GM18909 (cell line): ENCODE results near the gene ADRA1B.

Experiments used
- ATAC-seq: cut with Tn5 transposase; IDR thresholded peaks from one replicate; pipeline ENCODE4 v1.9.1; 2021; ENCODE audit warnings: mild to moderate bottlenecking; ENCODE audit not compliant: unreplicated experiment, poor library complexity

Gene ADRA1B

DNA sequence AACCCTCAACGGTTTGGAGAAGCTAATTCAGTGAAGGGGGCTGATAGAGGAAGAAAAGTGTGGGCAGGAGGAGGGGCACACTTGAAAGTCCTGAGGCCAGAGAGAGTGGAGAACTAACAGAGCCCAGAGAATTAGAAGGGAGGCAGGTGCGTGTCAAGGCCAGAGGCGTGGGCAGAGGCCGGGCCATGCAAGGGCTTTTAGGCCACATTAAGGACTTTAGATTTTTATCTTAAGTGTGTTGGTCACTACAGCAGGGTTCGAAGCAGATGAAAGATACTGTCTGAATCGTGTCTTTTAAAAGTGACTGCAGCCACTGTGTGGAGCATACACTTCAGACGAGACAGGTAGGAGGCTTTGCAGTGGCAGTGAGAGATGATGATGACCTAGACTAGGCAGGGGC is 6.7 kb downstream of the ADRA1B start:
- no peak for ATAC-seq

DNA sequence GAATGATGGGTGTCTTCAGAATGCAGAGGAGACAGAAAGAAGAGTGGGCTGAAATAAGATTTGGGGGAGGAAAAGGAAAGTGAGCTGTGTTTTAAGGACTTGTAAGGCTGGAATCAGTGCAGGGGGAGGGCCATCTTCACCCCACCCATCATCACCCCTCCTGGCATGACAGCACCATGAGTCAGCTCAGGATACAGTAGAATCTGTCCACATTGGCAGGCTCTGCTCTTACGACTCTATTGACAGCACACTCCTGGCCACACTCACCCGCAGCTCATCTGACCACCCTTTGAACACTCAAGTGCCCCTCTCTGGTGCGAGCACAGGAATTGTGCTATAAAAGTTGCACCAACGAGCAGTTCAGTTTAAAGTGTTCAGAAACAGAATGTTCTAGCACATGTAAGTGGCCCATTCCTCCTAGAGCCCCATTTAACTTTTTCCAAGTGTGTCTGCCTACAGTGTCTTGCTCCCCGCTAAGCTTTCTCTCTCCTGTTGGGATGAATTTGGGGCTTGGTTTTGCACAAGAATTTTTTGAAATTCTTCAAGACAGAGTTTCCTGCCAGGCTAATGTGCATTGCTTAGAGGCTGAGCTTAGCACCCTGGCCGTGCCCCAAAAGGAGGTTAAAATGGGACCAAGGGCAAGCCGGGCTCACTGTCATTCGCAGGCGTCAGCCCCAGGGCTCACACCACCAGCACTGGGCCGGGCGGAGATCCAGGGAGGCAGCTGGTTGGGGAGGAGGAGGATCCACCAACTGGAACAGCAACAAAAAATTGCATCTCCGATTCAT is 12.0 kb downstream of the ADRA1B start:
- no peak for ATAC-seq

DNA sequence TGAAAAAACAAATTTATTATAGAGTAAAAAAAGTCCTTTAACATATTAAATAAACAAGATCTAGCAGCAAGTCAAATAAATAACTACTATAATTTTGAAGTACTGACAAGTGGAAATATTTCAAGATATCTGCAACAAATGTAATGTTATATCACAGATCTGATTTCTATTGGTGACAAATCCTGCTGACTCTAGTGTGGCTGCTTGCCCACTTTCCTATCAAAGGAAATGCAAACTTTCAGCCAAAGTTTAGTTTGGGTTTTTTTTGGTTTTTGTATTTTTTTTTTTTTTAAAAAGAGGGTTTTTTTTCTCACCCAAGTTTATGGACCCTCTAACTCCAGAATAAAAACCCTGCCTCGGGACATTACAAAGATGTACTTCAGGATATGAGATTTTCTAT is 12.9 kb downstream of the ADRA1B start:
- no peak for ATAC-seq

DNA sequence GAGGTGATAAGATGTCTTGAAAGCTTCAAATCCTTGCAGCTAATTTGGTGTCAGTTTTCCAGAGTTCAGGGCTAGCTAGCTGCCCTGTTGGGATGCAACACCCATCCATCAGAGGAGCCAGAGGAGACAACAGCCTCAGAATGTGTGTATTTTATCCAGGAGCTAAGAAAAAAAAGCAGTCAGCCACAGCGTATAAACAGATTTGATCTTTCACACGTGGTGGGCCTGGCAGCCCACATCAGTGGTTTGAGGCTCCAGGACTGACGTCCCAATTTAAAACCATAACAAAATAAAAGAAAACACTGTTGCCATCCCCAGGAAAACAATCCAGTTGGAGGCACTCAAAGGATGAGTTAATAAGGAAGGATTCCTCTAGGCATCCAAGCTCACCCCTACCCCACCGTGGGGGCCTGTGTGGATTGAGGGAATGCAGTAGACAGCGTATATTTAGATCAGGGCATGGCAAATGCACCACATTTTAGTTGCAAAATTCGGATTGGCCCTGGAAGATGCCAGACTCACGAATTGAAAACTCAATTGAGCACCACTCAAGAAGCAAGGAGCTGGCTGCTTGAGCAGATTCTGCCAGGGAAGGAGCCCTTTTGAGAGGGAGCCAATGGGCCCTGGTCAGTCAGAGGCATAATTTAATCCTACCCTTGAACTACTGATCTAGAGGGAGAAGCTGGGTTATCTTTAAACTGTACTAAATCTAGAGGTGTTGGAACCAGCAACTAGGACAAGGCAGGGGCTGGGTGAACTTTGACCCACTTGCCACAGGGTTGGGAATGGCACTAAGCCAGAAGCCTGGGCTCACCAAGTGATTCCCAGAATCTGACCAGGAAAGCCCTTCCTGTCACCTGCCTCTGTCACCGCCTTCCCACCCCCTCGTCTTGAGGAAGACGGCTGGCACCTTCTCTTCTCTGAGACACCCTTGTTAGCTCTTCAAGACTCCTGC is 17.5 kb downstream of the ADRA1B start:
- no peak for ATAC-seq

DNA sequence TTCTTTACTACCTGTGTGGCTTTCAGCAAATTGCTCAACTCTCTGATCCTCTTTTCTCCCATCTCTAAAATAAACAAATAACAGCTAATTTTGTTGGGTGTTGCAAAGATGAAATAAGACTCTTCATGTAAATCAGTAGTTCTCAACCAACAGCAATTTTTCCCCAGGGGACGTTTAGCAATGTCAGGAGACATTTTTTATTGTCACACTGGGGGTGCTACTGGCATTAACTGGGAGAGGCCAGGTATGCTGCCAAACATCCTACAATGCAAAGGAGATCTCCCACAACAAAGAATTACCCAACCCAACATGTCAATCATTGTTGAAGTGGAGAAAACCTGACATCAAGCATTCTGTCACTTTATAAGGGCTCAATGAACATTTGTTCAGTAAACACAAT is 19.7 kb downstream of the ADRA1B start:
- no peak for ATAC-seq

DNA sequence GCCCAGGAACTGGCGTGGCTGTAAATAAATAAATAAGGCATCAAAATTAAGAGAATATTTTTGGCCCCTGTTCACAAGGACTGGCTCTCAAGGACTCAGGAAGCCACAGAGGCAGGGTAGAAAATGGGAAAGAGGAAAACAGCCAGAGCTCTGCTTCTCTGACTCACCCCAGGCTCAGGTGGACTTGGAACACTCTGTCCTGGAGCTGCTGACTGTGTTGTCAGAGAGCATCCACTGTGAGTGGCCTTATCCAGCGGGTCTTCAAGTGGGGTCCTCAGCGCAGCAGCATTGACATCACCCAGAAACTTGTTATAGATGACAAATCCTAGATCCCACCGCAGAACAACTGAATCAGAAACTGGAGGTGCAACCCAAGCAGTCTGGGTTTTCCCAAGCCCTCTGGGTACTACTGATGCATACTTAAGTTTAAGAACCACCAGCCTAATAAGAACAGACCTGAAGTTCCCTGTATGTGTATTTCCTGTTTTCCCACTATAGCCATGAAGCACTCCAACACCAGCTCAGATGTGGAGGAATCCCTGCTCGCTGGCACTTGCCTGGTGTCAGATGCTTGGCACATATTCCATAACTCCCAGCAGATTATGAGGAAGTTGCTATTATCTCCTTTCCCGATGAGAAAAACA is 20.5 kb downstream of the ADRA1B start:
- no peak for ATAC-seq

DNA sequence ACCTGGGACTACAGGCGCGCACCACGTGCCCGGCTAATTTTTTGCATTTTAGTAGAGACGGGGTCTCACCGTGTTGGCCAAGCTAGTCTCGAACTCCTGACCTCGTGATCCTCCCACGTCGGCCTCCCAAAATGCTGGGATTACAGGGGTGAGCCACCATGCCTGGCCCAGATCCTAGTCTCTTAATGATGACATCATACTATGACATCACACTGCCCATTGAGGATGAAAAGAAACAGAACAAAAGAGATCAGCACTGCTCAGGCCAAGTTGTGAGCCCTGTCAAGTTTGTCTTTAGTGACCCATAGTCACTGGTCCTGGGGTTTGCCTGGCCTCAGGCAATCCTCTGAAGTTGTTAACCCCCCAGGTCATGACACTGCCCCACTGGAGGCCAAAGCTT is 21.3 kb downstream of the ADRA1B start:
- ATAC-seq = no peak

DNA sequence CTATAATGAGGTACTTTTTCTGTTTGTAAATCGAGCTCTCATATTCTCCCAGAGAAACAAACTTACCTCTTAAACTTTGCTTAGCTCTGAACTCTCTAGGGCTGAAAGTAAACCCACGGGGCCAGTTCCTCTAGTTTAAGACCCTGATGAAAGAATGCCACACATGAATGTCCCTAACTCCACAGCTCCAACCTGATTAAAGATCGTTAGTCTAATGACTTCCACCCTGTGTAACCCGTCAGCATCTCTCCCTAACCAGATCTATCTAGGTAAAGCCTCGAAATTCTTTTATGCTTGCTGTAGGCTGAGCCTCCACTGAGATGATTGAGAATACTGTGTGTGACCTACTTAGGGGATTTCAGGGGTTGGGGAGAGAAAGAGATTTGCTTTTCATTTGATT is 27.0 kb downstream of the ADRA1B start:
- no peak for ATAC-seq

DNA sequence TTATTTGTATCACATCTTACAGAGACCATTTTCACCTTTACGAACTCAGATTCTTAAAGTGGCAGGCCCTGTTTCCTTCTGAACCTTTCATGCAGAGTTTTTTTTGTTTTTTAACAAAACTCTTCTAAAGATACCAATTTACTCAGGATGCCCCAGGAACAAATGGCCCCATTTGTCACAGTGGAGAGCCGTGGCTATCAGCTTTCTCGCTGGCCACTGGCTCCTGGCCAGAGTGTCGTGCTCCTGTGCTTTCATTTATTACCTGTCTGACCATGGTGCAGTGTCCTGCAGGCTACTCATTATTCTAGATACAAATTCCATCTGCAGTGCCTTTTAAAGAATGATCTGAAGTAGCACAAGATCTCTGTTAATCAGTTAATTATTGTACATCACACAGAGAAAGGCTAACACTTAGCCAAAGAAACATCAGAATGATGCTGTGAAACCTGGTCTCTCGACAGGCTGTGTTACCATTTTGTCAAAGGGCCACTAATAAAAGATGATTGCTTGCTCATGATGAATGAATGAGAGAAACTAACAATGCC is 27.8 kb downstream of the ADRA1B start:
- ATAC-seq = no peak

DNA sequence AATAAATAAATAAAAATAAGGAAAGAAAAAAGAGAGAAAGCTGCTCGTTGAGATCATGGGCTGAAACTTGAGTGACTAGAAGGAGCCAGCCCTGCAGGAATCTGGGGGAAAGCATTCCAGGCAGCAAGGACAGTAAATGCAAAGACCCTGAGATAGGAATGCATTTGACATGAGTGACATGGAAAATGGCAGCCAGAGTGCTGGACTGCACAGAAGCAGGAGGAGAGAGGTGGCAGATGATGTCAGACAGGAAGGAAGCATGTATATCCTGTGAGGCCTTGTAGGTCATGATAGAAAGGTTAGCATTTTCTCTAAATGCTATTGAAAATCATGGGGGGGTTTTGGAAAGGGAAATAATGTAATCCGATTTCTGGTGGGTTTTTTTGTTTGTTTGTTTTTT is 29.1 kb downstream of the ADRA1B start:
- no peak for ATAC-seq

DNA sequence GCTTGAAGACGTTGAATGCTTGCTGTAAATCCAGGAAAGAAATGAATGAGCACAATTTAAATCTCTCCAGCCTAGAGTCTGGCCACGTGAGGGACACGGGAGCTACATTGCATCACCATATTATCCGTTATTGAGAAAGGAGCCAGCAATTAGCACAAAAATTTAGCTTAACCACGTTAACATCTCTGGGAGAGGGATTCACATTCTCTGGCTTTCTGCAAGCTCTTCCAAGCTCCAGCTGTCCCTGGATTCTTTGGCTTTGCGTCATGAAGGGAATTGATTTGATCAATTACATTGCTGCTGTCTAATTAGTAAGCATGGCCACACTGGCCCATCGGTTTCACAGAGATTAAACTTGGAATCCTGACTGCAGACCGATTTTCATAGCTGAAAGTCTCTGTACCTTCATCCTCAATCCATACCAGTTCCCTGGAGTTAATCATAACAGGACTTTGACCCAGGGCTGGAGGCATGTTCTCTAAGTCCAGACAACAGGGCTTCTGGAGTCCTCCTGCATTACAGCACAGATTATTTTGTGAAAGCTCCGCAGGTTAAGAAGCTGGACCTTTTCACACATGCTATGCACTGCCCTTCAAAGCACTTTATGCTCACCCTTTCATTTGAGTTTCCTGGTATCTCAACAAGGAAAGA is 31.6 kb downstream of the ADRA1B start:
- ATAC-seq = no peak

DNA sequence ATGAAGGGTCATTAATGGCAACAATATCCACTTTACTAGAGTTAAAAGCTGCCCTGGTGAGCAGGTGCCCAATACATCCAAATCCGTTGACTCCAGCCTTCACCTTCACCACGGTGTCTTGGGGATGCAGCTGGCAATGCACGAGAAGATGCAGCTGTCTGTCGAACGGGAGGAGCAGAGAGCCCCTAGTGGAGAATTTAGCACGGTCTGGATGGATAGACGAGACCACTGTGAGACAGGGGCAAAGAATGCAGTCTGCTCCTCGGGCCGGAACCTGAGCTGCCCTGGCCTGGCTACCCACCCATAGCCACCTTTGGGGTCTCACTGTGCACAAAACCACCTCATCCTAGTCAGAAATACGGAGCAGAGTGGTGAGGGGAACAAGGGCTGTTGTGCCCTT is 35.1 kb downstream of the ADRA1B start:
- ATAC-seq = no peak

DNA sequence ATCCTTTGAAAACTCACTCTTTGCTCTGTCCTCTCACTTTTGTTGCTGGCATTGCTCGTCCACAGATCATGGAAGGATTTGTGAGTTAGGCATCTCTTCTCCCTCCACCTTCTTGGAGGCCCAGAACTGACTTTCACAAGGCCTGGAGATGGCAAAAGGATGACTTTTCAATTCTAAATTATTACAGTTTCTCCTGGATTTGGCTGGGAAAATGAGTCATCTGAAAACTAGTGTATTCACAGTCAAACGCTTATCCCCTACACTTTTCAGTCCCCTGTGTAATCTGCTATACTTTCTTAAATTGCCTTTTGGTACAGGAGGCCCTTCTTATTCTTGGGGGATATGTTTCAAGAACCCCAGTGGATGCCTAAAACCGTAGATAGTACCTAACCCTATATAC is 35.6 kb downstream of the ADRA1B start:
- no peak for ATAC-seq

DNA sequence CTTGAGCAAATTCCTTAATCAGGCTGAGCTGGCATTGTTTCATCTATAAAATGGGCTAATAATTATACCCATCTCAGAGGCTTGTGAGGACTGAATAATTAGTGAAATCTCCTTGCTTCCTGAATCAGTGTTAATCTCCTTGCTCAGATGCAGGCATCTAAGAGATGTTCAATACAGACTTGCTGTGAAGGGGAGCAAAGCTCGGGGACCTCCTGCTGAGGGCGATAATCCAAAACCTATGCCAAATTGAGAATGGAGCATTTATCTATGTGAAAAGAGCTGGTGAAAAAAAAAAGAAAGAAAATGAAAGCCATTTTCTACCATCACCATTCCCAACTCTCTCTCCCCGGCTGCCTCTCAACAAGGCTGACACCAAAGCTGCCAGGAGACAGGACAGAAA is 37.3 kb downstream of the ADRA1B start:
- no peak for ATAC-seq

DNA sequence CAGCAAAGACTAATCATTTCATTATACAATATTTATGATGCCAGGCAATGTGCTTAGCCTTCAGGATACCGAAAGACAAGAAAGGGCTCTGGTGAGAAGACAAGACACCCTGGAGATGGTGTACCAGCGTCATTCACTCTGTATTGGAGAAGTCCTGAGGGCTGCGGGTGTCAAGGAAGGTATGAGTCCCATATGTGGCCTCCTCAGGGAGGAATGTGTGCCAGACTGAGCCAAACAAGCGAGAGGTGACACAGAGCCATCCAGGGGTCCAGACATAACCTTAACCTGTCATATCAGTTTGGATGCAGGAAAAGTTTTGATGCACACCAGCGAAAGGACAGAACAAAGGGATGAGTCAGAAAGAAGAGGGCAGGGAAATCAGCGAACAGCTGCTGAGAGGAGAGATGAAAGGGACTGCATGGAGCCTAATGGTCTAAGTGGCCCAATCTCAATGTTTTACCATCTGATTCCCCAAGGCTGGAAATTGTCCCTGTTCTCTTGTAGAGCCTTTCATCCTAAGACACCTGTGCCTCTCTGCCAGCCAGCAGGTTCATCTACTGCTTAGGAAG is 38.9 kb downstream of the ADRA1B start:
- ATAC-seq = no peak

DNA sequence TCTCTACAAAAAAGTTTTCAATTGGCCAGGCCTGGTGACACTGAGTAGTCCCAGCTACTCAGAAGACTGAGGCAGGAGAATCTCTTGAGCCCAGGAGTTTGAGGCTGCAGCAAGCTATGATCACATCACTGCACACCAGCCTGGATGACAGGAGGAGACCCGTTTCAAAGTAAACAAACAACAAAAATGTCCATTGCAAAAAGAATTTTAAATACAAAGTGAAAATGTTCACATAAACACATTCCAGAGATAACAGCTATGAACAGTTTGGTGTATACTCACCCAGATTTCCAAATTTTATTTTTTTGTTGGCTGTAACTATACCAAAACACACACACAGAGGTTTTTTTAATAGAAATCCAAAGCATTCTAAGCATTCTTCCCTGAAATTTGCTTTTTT is 39.8 kb downstream of the ADRA1B start:
- no peak for ATAC-seq

DNA sequence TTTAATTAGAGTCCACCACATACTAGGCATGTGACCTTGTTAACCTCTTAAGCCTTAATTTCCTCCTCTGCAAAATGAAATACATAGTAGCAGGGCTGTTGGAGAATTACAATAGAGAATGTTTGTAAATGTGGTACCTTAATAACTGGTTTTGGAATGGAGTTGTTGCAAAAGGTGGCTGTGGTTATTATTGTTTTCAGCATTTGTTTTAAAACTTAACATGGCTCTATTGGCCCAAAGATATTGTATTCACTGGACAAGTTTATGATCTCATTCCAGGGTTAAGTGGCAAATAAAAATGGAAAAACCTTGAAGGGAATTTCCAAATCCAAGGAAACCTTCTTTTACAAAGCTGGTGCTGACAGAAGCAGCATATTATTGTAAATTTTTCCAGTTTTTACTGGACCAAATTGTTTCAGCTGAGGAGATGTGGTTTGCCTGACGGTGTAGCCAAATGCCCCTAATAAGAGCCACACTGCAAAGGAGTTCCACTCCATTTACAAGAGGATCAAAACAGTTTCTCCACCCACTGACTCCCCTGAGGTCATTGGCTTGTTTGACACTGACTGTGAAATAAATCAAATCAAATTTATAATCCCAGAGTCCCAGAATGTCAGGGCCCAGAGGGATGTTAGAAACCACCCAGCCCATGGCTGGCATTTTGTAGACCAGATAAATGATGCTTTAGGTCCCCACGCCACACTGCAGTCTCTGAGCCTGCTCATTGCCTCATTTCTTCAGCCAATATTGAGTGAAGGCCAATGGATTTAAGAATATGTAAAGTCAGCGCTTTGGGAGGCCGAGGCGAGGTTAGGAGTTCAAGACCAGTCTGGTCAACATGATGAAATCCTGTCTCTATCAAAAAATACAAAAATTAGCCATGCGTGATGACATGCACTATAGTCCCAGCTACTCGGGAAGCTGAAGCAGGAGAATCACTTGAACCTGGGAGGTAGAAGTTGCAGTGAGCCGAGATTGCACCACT is 45.2 kb downstream of the ADRA1B start:
- ATAC-seq = no peak

DNA sequence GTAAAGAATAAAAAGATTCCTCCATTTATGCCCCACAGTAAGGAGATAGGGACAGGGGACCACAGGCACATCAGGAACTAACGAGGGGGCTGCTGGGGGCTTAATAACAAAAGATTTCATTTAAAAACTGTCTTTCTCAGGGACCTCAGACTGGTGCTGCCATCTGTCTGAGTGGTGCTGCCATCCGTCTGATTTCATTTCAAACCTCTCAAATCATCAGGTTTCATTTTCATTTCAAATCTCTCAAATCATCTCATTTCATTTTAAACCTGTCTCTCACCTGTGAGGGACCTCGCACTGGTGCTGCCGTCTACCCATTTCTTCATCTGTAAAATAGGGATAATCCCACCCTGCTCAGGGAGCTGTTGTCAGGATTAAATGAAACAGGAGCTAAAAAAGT is 45.9 kb downstream of the ADRA1B start:
- ATAC-seq = no peak

DNA sequence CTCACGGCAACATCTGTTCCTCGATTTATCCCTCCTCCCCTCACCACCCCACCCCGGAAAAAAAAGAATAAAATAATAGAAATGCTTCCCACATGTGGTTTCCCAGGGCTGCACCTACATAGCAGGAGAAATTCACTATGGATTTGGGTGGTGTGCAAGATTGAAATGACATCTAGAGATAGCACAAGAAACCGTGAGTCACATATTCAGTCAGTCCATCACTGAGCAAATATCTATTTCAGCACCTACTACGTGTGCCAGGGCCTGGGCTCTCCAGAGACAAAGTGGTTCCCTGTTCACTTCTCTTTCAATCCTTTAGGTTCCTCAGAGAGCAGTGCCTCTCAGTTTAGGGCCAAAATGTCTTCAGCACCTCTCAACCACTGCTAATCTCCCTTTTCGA is 47.7 kb downstream of the ADRA1B start:
- ATAC-seq = no peak
